Hippocampal formation (tissue), 2 donors: ENCODE results near the gene MPHOSPH9.
"Not testable (repeated sequence)": the region's sequence is repeated elsewhere in the genome, so short reads cannot be mapped to it uniquely, and the experiment has no call there.

Experiments
- DNase-seq, 2 donors: peaks; one replicate each; lab custom pipeline; 2025; lab: John Stamatoyannopoulos, UW

The MPHOSPH9 gene

GRCh38 chr12:123227581-123228258 lies 5.2 kb downstream of the MPHOSPH9 start:
- DNase-seq, result no peak

DNA sequence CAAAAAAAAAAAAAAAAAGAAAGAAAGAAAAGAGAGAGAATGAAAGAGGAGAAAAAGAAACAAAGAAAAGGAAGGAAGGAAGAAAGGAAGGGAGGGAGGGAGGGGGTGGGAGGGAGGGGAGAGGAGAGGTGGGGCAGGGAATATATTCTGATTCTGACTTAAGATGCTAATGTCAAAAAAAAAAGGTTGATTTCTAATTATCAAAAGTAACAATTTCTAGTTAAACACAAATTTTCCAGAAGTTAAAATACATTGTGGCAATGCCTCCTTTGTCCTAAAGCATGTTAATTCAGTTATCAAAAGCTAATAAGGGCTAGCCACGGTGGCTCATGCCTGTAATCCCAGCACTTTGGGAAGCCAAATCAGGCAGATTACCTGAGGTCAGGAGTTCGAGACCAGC lies 7.5 kb downstream of the MPHOSPH9 start:
- no peak for DNase-seq

- DNase-seq, result no peak
Measured at GRCh38 chr12:123223241-123223668, 9.7 kb downstream of the MPHOSPH9 start.

DNA sequence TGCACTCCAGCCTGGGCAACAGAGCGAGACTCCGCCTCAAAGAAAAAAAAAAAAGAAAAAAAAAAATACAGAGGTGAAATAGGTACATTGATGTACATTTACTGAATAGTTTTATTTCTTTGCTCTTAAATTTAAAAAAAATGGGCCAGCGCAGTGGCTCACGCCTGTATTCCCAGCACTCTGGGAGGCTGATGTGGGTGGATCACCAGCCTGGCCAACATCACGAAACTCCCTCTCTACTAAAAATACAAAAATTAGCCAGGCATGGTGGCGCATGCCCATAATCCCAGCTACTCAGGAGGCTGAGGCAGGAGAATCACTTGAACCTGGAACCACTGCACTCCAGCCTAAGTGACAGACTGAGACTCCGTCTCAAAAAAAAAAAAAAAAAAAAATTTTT lies 25.1 kb downstream of the MPHOSPH9 start:
- DNase-seq, result not testable (repeated sequence)

DNA sequence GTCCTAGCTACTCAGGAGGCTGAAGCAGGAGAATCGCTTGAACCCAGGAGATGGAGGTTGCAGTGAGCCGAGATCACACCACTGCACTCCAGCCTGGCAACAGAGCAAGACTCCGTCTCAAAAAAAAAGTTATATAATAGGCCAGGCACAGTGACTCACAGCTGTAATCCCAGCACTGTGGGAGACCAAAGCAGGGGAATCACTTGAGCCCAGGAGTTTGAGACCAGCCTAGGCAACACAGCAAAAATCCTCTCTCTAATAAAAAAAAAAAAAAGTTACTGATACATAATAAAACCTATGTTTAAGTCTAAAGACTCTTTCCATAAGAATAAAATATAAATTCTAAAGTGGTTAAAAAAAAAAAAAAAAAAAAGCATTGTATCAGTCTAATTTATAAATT lies 26.1 kb downstream of the MPHOSPH9 start:
- DNase-seq, result not testable (repeated sequence)

DNA sequence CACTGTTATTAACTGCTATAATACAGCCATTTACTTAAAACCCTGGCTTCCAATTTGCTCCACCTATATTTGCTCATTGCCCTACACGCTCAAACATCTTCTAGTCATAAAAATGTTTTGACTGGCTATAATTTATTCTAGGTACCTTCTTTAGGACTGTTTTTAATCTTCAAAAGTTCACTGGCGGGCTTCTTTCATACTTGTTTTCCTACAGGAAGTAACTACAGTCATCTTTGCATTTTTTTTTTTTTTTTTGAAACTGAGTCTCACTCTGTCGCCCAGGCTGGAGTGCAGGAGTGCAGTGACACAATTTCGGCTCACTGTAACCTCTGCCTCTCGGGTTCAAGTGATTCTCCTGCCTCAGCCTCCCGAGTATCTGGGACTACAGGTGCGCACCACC lies 32.5 kb downstream of the MPHOSPH9 start:
- DNase-seq, result no peak

DNA sequence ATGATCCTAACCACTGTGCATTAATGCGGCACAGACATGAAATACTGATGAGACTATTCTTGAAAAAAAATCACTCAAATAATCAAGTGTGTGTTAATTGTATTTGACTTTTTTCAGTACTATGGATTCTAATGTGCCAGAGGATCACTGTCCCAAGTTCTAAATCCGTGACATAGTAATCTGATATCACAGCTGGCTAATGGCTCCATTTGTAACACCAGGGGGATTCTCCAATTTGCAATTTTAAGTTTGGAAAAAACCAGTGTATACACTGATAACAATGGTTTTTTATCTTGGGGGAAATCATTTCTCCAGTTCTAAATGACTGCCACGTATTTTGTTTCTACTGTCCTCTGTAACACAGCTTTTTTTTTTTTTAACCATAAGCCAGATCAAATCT lies 33.0 kb downstream of the MPHOSPH9 start:
- no peak for DNase-seq

GRCh38 chr12:123187637-123188036 lies 45.3 kb downstream of the MPHOSPH9 start:
- no peak for DNase-seq

- DNase-seq, result no peak
Measured at GRCh38 chr12:123180171-123180570, 52.8 kb downstream of the MPHOSPH9 start.

- no peak for DNase-seq
Measured at GRCh38 chr12:123171967-123172366, 61.0 kb downstream of the MPHOSPH9 start.

DNA sequence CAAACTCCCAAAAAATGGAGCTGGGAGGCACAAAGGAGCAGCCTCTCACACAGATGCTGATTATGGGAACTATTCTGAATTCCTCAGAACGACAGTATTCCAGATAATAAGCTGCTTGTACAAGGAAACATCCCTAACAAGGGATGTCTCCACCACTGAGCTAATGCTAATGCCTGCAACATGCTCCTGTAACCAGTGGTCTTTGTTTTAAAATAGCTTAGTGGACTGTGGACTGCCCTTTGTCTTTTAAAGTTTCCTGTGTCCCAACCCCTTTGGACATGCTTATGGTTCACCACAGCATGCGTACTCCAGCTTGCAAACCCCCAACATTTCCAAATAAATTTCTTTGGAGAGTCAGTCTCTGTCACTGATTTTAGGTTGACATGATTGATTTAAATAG lies 65.6 kb downstream of the MPHOSPH9 start:
- no peak for DNase-seq

DNA sequence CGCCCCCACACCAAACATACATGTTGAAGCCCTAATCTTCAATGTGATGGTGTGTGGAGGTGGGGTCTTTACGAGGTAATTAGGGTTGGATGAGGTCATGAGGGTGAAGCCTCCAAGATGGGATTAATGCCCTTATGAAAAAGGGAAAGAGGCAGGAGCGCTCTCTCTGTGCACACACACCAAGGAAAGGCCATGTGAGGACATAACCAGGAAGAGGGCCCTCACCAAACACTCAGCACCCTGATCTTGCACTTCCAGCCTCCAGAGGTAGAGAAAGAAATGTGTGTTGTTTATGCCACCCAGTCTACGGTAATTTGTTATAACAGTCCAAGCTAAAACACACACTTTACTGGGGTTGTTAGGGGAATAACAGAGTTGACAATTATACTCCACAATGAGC lies 67.4 kb downstream of the MPHOSPH9 start:
- no peak for DNase-seq

DNA sequence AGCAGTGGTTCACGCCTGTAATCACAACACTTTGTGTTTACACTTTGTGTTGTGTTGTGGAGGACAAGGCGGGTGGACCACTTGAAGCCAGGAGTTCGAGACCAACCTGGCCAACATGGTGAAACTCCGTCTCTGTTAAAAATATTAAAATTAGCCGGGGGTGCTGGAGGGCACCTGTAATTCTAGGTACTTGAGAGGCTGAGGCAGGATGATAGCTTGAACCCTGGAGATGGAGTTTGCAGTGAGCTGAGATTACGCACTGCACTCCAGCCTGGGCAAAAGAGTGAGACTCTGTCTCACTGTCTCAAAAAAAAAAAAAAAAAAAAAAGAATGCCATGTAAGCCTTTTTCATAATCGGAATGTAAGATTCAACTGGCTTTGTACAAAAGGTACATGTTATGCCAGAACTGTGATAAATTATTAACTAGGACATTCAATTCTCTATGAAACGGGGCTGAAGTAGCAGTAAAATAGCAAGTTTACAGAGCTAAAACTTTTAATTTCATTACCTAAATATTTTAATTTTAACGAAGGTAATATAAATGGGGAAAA lies 68.2 kb downstream of the MPHOSPH9 start:
- no peak for DNase-seq

DNA sequence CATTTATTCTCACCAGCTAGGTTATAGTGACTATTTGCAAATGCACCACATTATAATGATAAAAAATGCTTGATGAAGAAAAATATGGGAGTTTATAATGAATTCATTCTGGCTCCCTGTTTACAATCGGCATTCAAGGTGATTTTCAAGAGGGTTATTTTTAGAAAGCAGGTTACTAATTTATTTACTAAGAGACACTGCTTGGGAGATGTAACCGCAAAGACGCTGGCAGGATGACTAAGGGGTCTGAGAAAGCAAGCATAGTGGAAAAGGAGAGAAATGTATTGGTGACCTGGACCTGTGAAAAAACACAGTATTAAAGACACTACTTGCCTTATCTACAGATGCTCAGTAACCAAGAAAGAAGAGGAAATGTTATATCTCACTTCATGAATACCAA lies 68.7 kb downstream of the MPHOSPH9 start:
- DNase-seq, result no peak

GRCh38 chr12:123163227-123163626 lies 69.7 kb downstream of the MPHOSPH9 start:
- DNase-seq, result no peak

DNA sequence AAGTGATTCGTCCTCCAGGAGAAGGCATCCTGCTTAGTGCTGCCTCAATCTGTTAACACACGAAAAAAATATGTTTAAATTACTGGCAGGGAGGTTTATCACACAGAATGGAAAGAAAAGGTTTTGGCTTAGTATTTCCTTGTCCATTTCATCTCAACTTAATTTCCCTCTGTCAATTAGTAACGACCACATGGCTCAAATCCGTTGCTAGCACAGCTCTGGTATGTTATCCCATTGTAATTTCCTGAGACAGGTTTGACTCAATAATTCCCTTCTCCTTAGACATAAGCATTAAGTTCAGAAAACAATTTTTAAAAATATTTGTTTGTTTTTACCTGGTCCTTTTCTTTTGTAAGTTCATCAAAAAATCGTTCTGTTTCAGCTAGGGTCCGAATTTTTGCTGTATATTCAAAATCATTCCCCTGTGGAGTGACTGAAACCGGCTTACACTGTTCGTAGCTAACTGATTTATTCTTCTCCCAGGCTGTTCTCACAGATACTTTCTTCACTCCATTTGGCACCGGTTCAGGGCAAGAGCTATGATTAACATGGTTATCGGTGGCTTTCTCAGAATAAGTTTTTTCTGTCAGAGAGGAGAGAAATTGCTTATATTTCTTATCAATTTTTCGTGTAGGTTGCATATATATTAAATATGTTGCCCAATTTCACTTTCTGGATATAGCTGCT lies 72.0 kb downstream of the MPHOSPH9 start:
- DNase-seq, result no peak

GRCh38 chr12:123153906-123154305 lies 79.0 kb downstream of the MPHOSPH9 start:
- DNase-seq, result no peak

GRCh38 chr12:123152833-123153232 lies 80.1 kb downstream of the MPHOSPH9 start:
- no peak for DNase-seq

- DNase-seq, result no peak
Measured at GRCh38 chr12:123151457-123152454, 81.2 kb downstream of the MPHOSPH9 start.

GRCh38 chr12:123150744-123151456 lies 82.0 kb downstream of the MPHOSPH9 start, which contains the start of gene PITPNM2:
Gene PITPNM2 (minus strand): TSS chr12:123151090. CDS start chr12:123034590, 116,500 bp downstream.
- no peak for DNase-seq

- no peak for DNase-seq
Measured at GRCh38 chr12:123150275-123150743, 82.6 kb downstream of the MPHOSPH9 start.
